Lower leg skin (tissue), 3 donors: Measurements from ENCODE around the gene ADAMTS6.

Experiments
- CTCF ChIP-seq, 3 donors: fragments of 450-650 bp; IDR thresholded peaks; one replicate each; pipeline ENCODE4 v1.5.1; 2016; ENCODE audit warnings: antibody characterized with exemption in 3 of 3, mild to moderate bottlenecking in 3 of 3, moderate library complexity in 2 of 3
- POLR2A ChIP-seq, 2 donors: fragments of 450-650 bp; IDR thresholded peaks; one replicate each; pipeline ENCODE4 v1.6.1; 2016 to 2017; ENCODE audit warnings: antibody characterized with exemption in 2 of 2, mild to moderate bottlenecking in 1 of 2, moderate library complexity in 1 of 2

- no peak for TF ChIP-seq POLR2A (IDR thresholded peaks at IDR 0.05)
- no peak for TF ChIP-seq CTCF (IDR thresholded peaks at IDR 0.05)
Observed at GRCh38 chr5:65292196-65292595, 189.5 kb downstream of the ADAMTS6 start.
